ENCODE data around the gene RBM19.

- TF ChIP-seq SP1 (IDR thresholded peaks at IDR 0.05) = no peak
- TF ChIP-seq FOXA1 (IDR thresholded peaks at IDR 0.05) = no peak
- TF ChIP-seq ELF4 (IDR thresholded peaks at IDR 0.05) = no peak
- no peak for TF ChIP-seq FOXM1 (IDR thresholded peaks at IDR 0.05; ENCODE audit: borderline replicate concordance)
- TF ChIP-seq SUZ12 (IDR thresholded peaks at IDR 0.05) = no peak
- TF ChIP-seq PKNOX1 (IDR thresholded peaks at IDR 0.05) = no peak
- no peak for TF ChIP-seq CTBP1 (IDR thresholded peaks at IDR 0.05; ENCODE audit: borderline replicate concordance)
- TF ChIP-seq ZNF384 (IDR thresholded peaks at IDR 0.05) = no peak
- no peak for TF ChIP-seq TARDBP (IDR thresholded peaks at IDR 0.05)
- TF ChIP-seq BHLHE40 (IDR thresholded peaks at IDR 0.05; ENCODE audit: borderline replicate concordance) = no peak
- no peak for TF ChIP-seq LEF1 (IDR thresholded peaks at IDR 0.05; ENCODE audit: borderline replicate concordance)
- no peak for TF ChIP-seq NFRKB (IDR thresholded peaks at IDR 0.05)
- no peak for TF ChIP-seq ARNT (IDR thresholded peaks at IDR 0.05)
- TF ChIP-seq L3MBTL2 (conservative IDR thresholded peaks at IDR 0.05) = no peak
These were observed 4.0 kb downstream of the RBM19 start for GRCh38 chr12:113961921-113962710.
